ENCODE data around the gene THAP2.
"Not testable (repeated sequence)": the region's sequence is repeated elsewhere in the genome, so short reads cannot be mapped to it uniquely, and the experiment has no call there.

Gene THAP2

GRCh38 chr12:71688961-71689570, 25.0 kb downstream of the THAP2 start:
- Histone ChIP-seq H3K9ac (ENCODE audit: low read depth, low read length) (no peak overlapping the region), H3K9me3 (ENCODE audit: control insufficient read depth, insufficient read depth, low read length) (no peaks in the 10 kb centered on the region), H3K36me3 (ENCODE audit: control insufficient read depth, insufficient read depth, low read length) (no peaks in the 10 kb centered on the region), H3K27me3 (ENCODE audit: control insufficient read depth, insufficient read depth, low read length) (no peaks in the 10 kb centered on the region), H3K4me1 (ENCODE audit: control insufficient read depth, insufficient read depth, low read length) (peaks cover 1% of the 10 kb centered on the region), H3K4me3 (ENCODE audit: low read depth, low read length) (no peak overlapping the region)

- H3K36me3 ChIP-seq (ENCODE audit: control insufficient read depth, insufficient read depth, low read length): no peaks in the 10 kb centered on the region
- no peak overlapping the region for H3K9ac ChIP-seq (ENCODE audit: low read depth, low read length)
- H3K9me3 ChIP-seq (ENCODE audit: control insufficient read depth, insufficient read depth, low read length): no peaks in the 10 kb centered on the region
- H3K4me1 ChIP-seq (ENCODE audit: control insufficient read depth, insufficient read depth, low read length): peaks cover 4% of the 10 kb centered on the region
- no peak overlapping the region for H3K4me3 ChIP-seq (ENCODE audit: low read depth, low read length)
- no peaks in the 10 kb centered on the region for H3K27me3 ChIP-seq (ENCODE audit: control insufficient read depth, insufficient read depth, low read length)
These were observed 27.5 kb downstream of the THAP2 start for GRCh38 chr12:71691504-71692129.

GRCh38 chr12:71693126-71693525, 29.0 kb downstream of the THAP2 start:
- no peak overlapping the region for H3K4me3 ChIP-seq (ENCODE audit: low read depth, low read length)
- no peak overlapping the region for H3K9ac ChIP-seq (ENCODE audit: low read depth, low read length)

GRCh38 chr12:71693651-71694050, 29.6 kb downstream of the THAP2 start:
- H3K9ac ChIP-seq (ENCODE audit: low read depth, low read length); H3K27me3 ChIP-seq (ENCODE audit: control insufficient read depth, insufficient read depth, low read length); H3K4me3 ChIP-seq (ENCODE audit: low read depth, low read length); H3K9me3 ChIP-seq (ENCODE audit: control insufficient read depth, insufficient read depth, low read length); H3K4me1 ChIP-seq (ENCODE audit: control insufficient read depth, insufficient read depth, low read length); H3K36me3 ChIP-seq (ENCODE audit: control insufficient read depth, insufficient read depth, low read length): not testable (repeated sequence)

More at GRCh38 chr12:71693126-71693525, 29.0 kb downstream of the THAP2 start:
- no peaks in the 10 kb centered on the region for H3K9me3 ChIP-seq (ENCODE audit: control insufficient read depth, insufficient read depth, low read length)
- H3K36me3 ChIP-seq (ENCODE audit: control insufficient read depth, insufficient read depth, low read length): peaks cover 3% of the 10 kb centered on the region
- H3K4me1 ChIP-seq (ENCODE audit: control insufficient read depth, insufficient read depth, low read length): peaks cover 4% of the 10 kb centered on the region
- H3K27me3 ChIP-seq (ENCODE audit: control insufficient read depth, insufficient read depth, low read length): no peaks in the 10 kb centered on the region

GRCh38 chr12:71694099-71694820, 30.2 kb downstream of the THAP2 start:
- H3K4me3 ChIP-seq (ENCODE audit: low read depth, low read length): no peak overlapping the region

GRCh38 chr12:71695782-71696181, 31.7 kb downstream of the THAP2 start:
- Histone ChIP-seq H3K4me3 (ENCODE audit: low read depth, low read length) (no peak overlapping the region), H3K9ac (ENCODE audit: low read depth, low read length) (no peak overlapping the region), H3K4me1 (ENCODE audit: control insufficient read depth, insufficient read depth, low read length) (peaks cover 4% of the 10 kb centered on the region), H3K36me3 (ENCODE audit: control insufficient read depth, insufficient read depth, low read length) (peaks cover 9% of the 10 kb centered on the region), H3K9me3 (ENCODE audit: control insufficient read depth, insufficient read depth, low read length) (no peaks in the 10 kb centered on the region), H3K27me3 (ENCODE audit: control insufficient read depth, insufficient read depth, low read length) (no peaks in the 10 kb centered on the region)

More at GRCh38 chr12:71694099-71694820, 30.2 kb downstream of the THAP2 start:
- Histone ChIP-seq H3K36me3 (ENCODE audit: control insufficient read depth, insufficient read depth, low read length) (peaks cover 9% of the 10 kb centered on the region), H3K27me3 (ENCODE audit: control insufficient read depth, insufficient read depth, low read length) (no peaks in the 10 kb centered on the region), H3K9ac (ENCODE audit: low read depth, low read length) (no peak overlapping the region), H3K9me3 (ENCODE audit: control insufficient read depth, insufficient read depth, low read length) (no peaks in the 10 kb centered on the region), H3K4me1 (ENCODE audit: control insufficient read depth, insufficient read depth, low read length) (peaks cover 4% of the 10 kb centered on the region)

GRCh38 chr12:71702181-71702580, 38.1 kb downstream of the THAP2 start:
- H3K36me3 ChIP-seq (ENCODE audit: control insufficient read depth, insufficient read depth, low read length); H3K9me3 ChIP-seq (ENCODE audit: control insufficient read depth, insufficient read depth, low read length); H3K4me1 ChIP-seq (ENCODE audit: control insufficient read depth, insufficient read depth, low read length); H3K4me3 ChIP-seq (ENCODE audit: low read depth, low read length); H3K27me3 ChIP-seq (ENCODE audit: control insufficient read depth, insufficient read depth, low read length); H3K9ac ChIP-seq (ENCODE audit: low read depth, low read length): not testable (repeated sequence)

GRCh38 chr12:71702590-71702989, 38.5 kb downstream of the THAP2 start:
- Histone ChIP-seq H3K9ac (ENCODE audit: low read depth, low read length) (no peak overlapping the region), H3K4me3 (ENCODE audit: low read depth, low read length) (no peak overlapping the region), H3K4me1 (ENCODE audit: control insufficient read depth, insufficient read depth, low read length) (no peaks in the 10 kb centered on the region), H3K27me3 (ENCODE audit: control insufficient read depth, insufficient read depth, low read length) (no peaks in the 10 kb centered on the region), H3K9me3 (ENCODE audit: control insufficient read depth, insufficient read depth, low read length) (no peaks in the 10 kb centered on the region), H3K36me3 (ENCODE audit: control insufficient read depth, insufficient read depth, low read length) (peaks cover 9% of the 10 kb centered on the region)

GRCh38 chr12:71703206-71703605, 39.1 kb downstream of the THAP2 start:
- no peaks in the 10 kb centered on the region for H3K9me3 ChIP-seq (ENCODE audit: control insufficient read depth, insufficient read depth, low read length)
- peaks cover 5% of the 10 kb centered on the region for H3K36me3 ChIP-seq (ENCODE audit: control insufficient read depth, insufficient read depth, low read length)
- H3K4me1 ChIP-seq (ENCODE audit: control insufficient read depth, insufficient read depth, low read length): no peaks in the 10 kb centered on the region
- no peak overlapping the region for H3K4me3 ChIP-seq (ENCODE audit: low read depth, low read length)
- H3K9ac ChIP-seq (ENCODE audit: low read depth, low read length): no peak overlapping the region
- H3K27me3 ChIP-seq (ENCODE audit: control insufficient read depth, insufficient read depth, low read length): no peaks in the 10 kb centered on the region

GRCh38 chr12:71704920-71705319, 40.8 kb downstream of the THAP2 start:
- no peaks in the 10 kb centered on the region for H3K36me3 ChIP-seq (ENCODE audit: control insufficient read depth, insufficient read depth, low read length)
- no peaks in the 10 kb centered on the region for H3K9me3 ChIP-seq (ENCODE audit: control insufficient read depth, insufficient read depth, low read length)
- H3K9ac ChIP-seq (ENCODE audit: low read depth, low read length): no peak overlapping the region
- H3K4me1 ChIP-seq (ENCODE audit: control insufficient read depth, insufficient read depth, low read length): peaks cover 11% of the 10 kb centered on the region
- no peaks in the 10 kb centered on the region for H3K27me3 ChIP-seq (ENCODE audit: control insufficient read depth, insufficient read depth, low read length)
- no peak overlapping the region for H3K4me3 ChIP-seq (ENCODE audit: low read depth, low read length)

GRCh38 chr12:71708658-71709057, 44.6 kb downstream of the THAP2 start:
- no peaks in the 10 kb centered on the region for H3K9me3 ChIP-seq (ENCODE audit: control insufficient read depth, insufficient read depth, low read length)
- H3K27me3 ChIP-seq (ENCODE audit: control insufficient read depth, insufficient read depth, low read length): no peaks in the 10 kb centered on the region

More at GRCh38 chr12:71708658-71709057, 44.6 kb downstream of the THAP2 start:
- no peak overlapping the region for H3K4me3 ChIP-seq (ENCODE audit: low read depth, low read length)
- H3K4me1 ChIP-seq (ENCODE audit: control insufficient read depth, insufficient read depth, low read length): peaks cover 11% of the 10 kb centered on the region
- no peaks in the 10 kb centered on the region for H3K36me3 ChIP-seq (ENCODE audit: control insufficient read depth, insufficient read depth, low read length)
- H3K9ac ChIP-seq (ENCODE audit: low read depth, low read length): no peak overlapping the region
